Subcutaneous preadipocyte (primary cell): ENCODE measurements around the gene HLA-DMA. TPM values are rescaled to one million over a fixed set of nuclear protein-coding genes. Genes with fewer than 3 reads are reported as not detected.

Experiments used
- total RNA-seq: library from RNA; depleted of rRNA; stranded (reverse); fragments of >200 nt; gene quantifications from 2 replicates; pipeline ENCODE4 v1.2.3, GENCODE V29; 2012

Gene HLA-DMA
- total RNA-seq, result 1.4 and 1.8 TPM in 2 replicates

DNA sequence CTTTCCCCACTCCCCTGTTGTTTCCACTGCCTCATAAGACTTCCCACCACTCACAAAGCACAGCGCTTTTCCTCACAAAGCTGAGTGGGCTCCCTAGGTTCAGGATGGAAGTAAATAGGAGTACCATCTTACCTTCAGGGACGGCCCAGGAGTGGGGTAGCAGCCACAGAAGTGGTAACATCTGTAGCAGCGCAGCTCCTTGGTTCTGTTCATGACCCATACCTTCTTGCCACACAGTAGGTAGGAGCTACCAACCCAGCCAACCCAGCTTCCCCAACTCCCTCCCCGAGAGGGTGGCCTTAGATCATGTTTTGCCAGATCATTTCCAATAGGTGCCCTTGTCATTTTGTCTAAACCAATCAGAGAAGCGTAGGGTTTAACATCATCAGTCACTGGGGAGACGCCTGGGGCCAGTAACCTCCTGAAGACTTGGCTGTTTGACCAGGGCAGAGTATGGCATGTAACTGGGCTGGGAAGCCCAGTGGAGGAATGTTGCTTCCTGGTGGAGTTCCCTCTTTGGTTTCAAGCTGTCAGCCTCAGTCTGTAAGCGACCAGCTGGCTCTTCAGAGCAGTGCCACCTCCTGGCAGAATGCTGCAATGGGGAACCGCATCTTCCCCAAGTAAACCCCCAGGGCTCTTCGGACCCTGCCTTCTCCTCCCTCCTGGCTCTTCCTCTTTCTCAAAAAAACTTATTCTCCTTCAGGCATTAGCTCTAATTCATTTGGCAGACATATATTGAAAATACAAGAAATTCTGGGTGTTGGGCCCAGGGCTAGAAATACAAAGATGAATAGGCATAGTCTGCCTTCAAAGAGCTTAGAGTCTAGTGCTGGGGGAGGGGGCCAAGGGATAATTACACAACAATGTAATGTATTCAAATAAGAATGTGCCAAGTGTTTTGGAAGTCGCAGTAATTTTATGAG is at the start of gene HLA-DMA:
Gene HLA-DMA (minus strand): TSS at position 281 of the 923 bp plus-strand sequence. CDS start 61 bp downstream, at position 220.

GRCh38 chr6:32968093-32968866 is 15.4 kb upstream of the HLA-DMA start, which contains the start of gene BRD2:
BRD2 (plus strand) TSS chr6:32968594; CDS start chr6:32972899, 4,305 bp downstream.

GRCh38 chr6:32940656-32941213 is 12.2 kb downstream of the HLA-DMA start, which contains the start of gene HLA-DMB:
HLA-DMB (minus strand) TSS chr6:32941028; CDS start chr6:32940807, 221 bp downstream.

Other genes with a start within 250 kb of the HLA-DMA start
- gene HLA-DQA2, start 211.7 kb downstream of the HLA-DMA start, total RNA-seq, result not detected in 2 replicates
- not detected in 2 replicates for gene HLA-DQB2, start 189.6 kb downstream of the HLA-DMA start, total RNA-seq
- gene HLA-DOB, start 136.1 kb downstream of the HLA-DMA start, total RNA-seq, result 0.37 and 0.39 TPM in 2 replicates
- gene TAP2, start 114.4 kb downstream of the HLA-DMA start, total RNA-seq, result 21.7 and 22.5 TPM in 2 replicates
- 40.3 and 47.8 TPM in 2 replicates for gene PSMB8, start 109.0 kb downstream of the HLA-DMA start, total RNA-seq
- 32.0 and 33.4 TPM in 2 replicates for gene TAP1, start 99.4 kb downstream of the HLA-DMA start, total RNA-seq
- gene PSMB9, start 98.9 kb downstream of the HLA-DMA start, total RNA-seq, result 10.8 and 18.4 TPM in 2 replicates
- gene HLA-DMB, start 12.1 kb downstream of the HLA-DMA start, total RNA-seq, result 0.37 TPM in 1 of 2 replicates, not detected in the other
- 95.2 and 125 TPM in 2 replicates for gene BRD2, start 15.5 kb upstream of the HLA-DMA start, total RNA-seq
- gene HLA-DOA, start 56.5 kb upstream of the HLA-DMA start, total RNA-seq, result under 0.01 TPM in 1 of 2 replicates, not detected in the other
- 3.1 and 7.0 TPM in 2 replicates for gene HLA-DPA1, start 120.6 kb upstream of the HLA-DMA start, total RNA-seq
- gene HLA-DPB1, start 122.9 kb upstream of the HLA-DMA start, total RNA-seq, result 1.8 and 10.2 TPM in 2 replicates
- gene COL11A2, start 239.4 kb upstream of the HLA-DMA start, total RNA-seq, result under 0.01 and 0.20 TPM in 2 replicates
- 17.6 and 20.5 TPM in 2 replicates for gene RXRB, start 247.6 kb upstream of the HLA-DMA start, total RNA-seq
- 51.8 and 71.0 TPM in 2 replicates for gene SLC39A7, start 247.8 kb upstream of the HLA-DMA start, total RNA-seq